GM18505 (cell line): Measurements from ENCODE around the gene ACTN3.

Experiments used
- ATAC-seq: cut with Tn5 transposase; IDR thresholded peaks from one replicate; pipeline ENCODE4 v1.9.1; 2021; ENCODE audit not compliant: unreplicated experiment
- POLR2A ChIP-seq: IDR thresholded peaks from 4 replicates; pipeline ENCODE4 v1.6.1; 2011; ENCODE audit warnings: borderline replicate concordance; ENCODE audit not compliant: insufficient read depth, insufficient read length; ENCODE audit errors: extremely low read depth

Gene ACTN3

DNA sequence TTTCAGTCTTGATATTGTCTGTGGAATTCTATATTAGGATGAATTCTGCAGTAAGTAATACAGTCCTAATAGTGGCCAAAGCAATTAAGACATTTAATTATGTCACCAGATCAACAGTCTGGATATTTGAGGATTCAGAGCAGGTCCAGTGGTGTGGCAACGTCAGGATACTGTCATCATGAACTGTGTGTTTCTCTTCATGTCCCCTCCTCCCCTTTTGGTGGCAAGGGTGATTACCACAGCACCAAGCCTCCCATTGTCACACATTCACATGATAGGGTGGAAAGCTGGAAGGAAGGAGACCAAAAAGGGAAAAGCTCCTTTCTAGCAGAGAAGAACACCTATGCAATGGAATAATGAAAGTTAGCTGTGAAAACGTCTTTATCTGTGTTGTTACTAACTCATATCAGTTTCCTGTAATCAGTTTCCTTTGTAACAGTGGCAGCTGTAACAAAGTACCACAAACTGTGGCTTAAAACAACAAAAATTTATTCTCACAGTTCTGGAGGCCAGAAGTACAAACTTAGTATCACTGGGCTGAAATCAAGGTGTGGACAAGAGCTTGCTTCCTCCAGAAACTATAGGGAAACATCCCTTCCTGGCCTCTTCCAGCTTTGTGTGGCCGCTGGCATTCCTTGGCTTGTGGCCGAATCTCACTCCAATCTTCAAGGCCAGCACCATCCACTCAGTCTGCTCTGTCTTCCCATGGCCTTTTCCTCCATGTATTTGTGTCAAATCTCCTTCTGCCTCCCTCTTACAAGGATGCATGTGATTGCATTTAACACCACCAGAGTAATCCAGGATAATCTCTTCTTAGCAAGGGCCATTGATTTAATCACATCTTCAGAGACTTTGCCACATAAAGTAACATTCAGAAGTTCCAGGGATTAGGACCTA, 63.3 kb downstream of the ACTN3 start:
- no peak for ATAC-seq
- no peak for TF ChIP-seq POLR2A

DNA sequence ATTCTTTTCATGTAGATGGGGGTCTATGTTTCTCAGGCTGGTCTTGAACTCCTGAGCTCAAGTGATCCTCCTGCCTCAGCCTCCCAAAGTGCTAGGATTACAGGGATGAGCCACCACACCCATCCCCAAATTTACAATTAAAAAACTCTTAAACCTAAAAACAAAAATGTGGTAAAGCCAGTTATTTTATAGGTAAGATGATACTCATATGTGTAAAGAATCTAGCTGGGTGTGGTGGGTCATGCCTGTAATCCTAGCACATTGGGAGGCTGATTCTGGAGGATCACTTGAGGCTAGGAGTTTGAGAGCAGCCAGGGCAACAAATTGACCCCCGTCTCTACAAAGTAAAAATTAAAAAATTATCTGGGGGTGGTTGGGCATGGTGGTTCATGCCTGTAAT, 65.8 kb downstream of the ACTN3 start:
- TF ChIP-seq POLR2A: no peak
- ATAC-seq: no peak
